ENCODE measurements around the gene LSM8. TPM values are rescaled to one million over a fixed set of nuclear protein-coding genes. Genes with fewer than 3 reads are reported as not detected.
"Not testable (repeated sequence)": the region's sequence is repeated elsewhere in the genome, so short reads cannot be mapped to it uniquely, and the experiment has no call there.

LSM8 gene
- 63.0 and 80.6 TPM in 2 replicates for polyA plus RNA-seq (2014; cell fraction: cytosol; rRNA removed)
- polyA plus RNA-seq (2014; cell fraction: nucleus; rRNA removed) = 78.4 and 86.3 TPM in 2 replicates

GRCh38 chr7:118183786-118184564, at the start of gene LSM8:
TSS of gene LSM8 (plus strand) at chr7:118184164. CDS start at chr7:118184224, 60 bp downstream.
- DNase-seq (ENCODE audit: low spot score) = peak; percentile 98

- not testable (repeated sequence) for DNase-seq (ENCODE audit: low spot score)
These were observed 49.5 kb upstream of the LSM8 start for GRCh38 chr7:118134420-118134819.

- no peak for DNase-seq (ENCODE audit: low spot score)
These were observed 43.5 kb upstream of the LSM8 start for GRCh38 chr7:118140468-118140867.

- no peak for DNase-seq (ENCODE audit: low spot score)
These were observed 42.0 kb upstream of the LSM8 start for GRCh38 chr7:118142012-118142411.

DNA sequence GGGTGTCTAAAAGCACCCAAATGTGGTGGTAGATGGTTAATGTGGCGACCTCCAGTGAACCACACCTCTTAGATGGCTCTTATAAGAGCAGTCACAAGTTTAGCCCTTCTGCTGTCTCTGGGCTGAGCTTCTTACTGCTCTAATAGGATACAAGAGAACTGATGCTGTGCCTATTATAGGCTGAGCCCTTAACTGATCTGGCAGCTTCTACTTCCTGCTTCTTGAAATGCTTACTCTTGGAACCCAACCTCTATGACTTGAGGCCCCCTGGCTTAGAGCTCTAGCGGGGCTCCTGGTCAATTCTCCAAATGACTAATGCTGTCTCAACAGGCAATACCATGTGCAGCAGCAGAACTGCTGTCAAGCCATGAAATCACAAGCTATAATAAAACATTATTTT, 35.0 kb upstream of the LSM8 start:
- no peak for DNase-seq (ENCODE audit: low spot score)

- no peak for DNase-seq (ENCODE audit: low spot score)
These were observed 34.6 kb upstream of the LSM8 start for GRCh38 chr7:118149394-118149793.

GRCh38 chr7:118151671-118152070, 32.3 kb upstream of the LSM8 start:
- DNase-seq (ENCODE audit: low spot score) = no peak

DNA sequence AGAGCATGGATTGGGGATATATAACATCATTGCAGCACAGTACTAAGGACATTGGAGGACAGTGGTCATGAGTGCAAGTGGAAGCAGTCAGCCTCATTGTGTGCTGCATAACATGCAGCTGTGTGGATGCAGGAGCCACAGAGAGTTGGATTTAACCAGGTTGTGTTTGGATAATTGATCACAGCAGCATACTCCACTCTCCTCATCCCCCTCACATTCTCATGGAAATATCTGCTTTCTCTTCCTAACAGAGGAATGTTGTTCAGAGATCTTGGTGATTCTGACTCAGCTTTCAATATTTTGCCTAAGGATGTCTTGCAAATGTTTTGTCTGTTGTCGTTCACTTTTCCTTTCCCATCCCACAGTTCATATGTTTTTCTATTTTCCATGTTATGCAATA, 31.8 kb upstream of the LSM8 start:
- no peak for DNase-seq (ENCODE audit: low spot score)

DNA sequence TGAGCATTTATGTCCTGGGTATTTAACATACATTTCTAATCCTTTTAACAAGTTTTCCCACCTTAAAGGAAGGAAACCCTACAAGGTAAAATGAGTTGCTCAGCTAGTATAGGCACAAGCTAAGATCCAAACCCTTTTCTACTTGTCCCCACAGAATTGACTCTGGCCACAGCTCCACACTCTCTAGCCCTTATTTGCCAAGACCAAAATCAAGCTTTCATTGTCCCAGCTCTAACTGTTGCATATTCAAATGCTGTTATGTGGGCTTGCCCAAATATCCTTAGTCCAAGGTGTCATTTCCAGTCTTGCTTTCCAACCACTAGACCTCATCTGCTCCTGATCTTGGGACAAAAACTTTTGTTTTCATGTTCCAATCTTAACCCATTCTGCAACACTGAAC, 31.3 kb upstream of the LSM8 start:
- no peak for DNase-seq (ENCODE audit: low spot score)

GRCh38 chr7:118153551-118154177, 30.3 kb upstream of the LSM8 start:
- DNase-seq (ENCODE audit: low spot score) = peak; percentile 37

DNA sequence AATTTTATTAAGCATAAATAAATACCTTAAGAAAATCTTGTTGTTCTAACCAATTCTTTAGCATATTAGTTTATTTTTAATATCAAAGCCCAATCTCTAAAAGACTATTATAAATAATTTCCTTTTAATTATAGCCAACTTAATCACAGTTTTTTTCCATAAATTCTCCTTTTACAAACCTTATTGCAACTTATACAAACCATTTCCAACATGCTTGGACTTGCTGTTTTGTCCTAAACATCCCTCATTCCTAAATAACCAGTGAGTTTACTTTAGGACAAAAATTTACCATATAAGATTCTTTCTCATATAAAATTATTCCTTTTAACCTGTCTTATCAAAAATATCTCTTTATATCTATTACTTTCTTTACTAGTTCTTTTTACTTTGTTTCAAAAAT, 25.2 kb upstream of the LSM8 start:
- DNase-seq (ENCODE audit: low spot score) = no peak

DNA sequence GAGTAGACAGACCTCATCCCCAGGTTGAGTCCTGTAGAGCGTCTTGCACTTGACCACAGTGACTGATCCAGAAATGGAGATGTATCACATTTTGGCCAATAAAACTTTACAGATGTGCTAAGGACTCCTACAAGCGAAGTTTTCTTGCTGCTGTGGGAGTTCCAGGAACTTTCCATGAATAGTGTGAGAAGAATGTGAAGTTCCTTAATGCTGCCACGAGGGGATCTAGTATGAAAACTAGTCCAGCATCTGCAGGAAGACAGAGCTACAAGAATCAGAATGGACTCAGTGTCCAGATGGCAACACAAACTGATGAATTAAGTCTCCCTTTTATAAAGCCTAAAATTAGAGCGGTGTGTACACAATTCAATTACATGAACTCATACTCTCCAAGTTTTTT, 14.8 kb upstream of the LSM8 start:
- no peak for DNase-seq (ENCODE audit: low spot score)

GRCh38 chr7:118175740-118176139, 8.2 kb upstream of the LSM8 start:
- DNase-seq (ENCODE audit: low spot score) = no peak

- no peak for DNase-seq (ENCODE audit: low spot score)
These were observed 4.8 kb upstream of the LSM8 start for GRCh38 chr7:118179191-118179590.

DNA sequence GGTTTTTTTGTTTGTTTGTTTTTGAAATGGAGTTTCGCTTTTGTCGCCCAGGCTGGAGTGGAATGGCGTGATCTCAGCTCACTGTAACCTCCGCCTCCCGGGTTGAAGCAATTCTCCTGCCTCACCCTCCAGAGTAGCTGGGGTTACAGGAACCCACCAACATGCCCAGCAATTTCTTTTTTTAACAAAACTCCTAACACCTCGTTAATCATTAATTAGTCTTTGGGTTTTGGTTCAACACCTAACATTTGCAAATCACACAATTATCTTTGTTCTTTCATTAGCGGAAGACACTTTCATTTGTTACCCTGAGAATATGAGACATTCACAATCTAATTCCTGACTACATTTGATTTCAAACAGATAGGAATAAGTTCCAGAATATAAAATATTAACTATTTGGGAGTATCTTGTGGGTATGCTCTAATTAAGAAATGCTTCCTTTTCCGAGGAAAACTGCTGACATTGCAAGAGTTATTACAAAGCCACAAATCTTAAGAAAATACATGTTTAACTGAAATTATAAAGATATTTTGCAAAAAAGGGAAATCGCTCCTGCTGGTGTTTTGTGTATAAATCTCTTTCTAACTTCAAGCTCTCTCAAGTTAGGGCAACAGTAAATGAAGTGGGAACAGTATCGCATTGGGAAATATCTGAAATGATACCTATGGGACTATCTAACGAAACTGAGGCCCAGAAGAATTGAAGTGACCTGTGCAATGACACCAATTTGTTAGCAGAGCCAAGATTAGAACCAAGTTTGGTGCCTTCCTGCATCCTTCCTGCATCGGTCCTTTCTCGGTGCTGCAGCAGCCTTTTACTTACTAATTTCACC, 1.2 kb upstream of the LSM8 start:
- no peak for DNase-seq (ENCODE audit: low spot score)

DNA sequence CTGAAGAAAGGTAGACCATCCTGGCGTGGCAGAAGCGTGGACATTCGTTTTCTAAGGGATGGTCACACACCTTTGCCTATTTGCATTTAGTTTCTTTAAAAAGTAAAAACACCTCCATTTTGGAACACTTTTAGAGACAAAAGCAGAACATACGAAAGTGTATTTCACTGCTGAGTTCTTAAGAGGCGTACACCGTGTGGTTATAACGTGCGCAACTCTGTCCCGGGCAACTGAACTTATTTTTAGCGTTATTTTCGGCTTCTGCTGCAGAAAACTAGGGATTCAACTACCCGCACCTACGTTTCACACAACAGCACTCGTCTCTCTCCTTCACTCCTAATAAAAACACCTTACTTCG, 557 bp upstream of the LSM8 start:
- no peak for DNase-seq (ENCODE audit: low spot score)

DNA sequence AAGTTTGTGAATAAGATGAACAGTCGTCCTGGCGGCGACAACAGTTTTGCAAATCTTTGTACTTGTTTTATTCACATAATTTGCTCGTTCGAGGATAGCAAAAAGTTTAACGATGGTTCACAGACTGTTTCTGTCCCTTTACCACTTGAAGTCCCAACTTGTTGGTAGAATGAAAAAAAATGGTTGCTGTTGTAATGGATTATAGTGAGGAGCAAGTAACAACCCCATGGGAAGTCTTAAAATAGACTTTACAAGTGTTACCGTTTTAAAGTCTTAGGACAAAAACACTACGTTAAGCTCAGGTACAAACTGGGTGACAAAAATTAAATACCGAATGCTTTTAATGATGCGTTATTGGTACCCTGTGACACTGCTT, 589 bp downstream of the LSM8 start:
- DNase-seq (ENCODE audit: low spot score) = no peak

DNA sequence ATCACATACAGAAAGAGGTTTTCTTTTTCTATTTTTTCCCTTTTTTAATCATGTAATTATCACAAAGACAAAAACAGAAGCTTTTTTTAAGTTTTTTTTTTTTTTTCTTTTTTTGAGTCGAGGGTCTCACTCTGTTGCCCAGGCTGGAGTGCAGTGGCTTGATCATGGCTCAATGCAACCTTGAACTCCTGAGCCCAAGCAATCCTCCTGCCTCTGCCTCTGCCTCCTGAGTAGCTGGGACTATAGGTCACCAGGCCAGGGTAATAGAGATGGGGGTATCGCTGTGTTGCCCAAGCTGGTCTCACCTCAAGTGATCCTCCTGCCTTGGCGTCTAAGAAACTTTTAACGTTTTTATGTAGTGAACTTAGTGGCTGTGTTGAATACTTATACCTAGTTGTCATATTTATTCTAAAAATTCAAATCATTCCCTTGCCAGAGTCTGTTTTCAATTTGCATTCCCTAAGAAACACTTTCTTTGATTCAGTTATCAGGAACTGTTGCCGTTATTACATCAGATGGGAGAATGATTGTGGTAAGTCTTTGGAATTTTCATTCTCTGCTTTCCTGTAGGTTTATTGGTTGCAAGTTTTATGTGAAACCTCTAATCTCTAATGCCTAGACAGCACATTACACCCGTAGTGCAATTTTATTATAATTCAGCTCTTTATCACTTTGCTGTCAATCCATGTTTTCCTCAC, 1.3 kb downstream of the LSM8 start:
- no peak for DNase-seq (ENCODE audit: low spot score)

DNA sequence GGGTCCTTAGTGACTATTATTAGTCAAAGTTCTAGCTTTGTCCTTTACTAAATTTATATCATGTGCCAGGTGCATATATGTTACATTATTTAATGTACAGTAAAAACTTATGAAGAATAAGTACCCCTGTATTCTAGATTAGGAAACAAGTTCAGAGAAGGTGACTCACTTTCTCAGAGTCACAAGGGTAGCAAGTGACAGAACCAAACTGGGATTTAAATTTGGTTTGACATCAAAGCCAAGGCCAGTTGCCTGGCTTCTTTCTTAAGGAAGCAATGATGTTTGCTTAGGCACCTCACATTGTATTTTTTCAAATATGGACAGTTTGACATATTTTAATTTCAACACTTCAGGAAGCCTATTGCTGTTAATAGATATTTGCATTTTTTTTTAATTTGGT, 2.5 kb downstream of the LSM8 start:
- DNase-seq (ENCODE audit: low spot score) = no peak

- no peak for DNase-seq (ENCODE audit: low spot score)
These were observed 10.6 kb downstream of the LSM8 start for GRCh38 chr7:118194571-118194970.

DNA sequence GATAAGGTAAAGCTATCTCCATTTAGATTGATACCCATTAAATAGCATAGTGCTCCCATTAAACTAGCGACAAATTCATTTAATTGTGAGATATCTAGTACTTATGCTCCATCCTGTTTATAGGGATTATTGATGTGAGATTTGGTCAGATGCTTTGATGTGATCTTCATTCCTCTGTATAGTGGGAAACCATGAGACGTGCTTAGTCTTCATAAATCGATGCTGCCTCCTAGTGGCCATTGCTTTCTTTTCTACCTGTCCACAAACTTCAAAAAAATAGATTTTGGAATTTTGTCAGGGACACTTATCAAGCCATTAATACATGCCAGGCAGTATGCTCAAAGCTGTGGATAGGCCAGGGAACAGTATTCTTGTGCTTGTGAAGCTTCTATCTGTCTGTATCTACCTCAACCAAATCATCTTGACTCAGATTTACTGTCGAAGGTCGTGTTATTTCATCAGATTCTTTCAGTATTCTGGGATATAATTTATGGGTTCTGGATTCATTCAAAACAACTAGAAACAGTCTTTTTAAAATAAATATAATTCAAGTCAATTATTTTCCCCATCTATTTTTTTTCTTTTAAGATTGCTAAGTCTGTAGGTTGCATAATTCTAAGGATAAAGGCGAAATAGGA, 12.0 kb downstream of the LSM8 start:
- DNase-seq (ENCODE audit: low spot score) = peak; percentile 55
